ENCODE measurements around the gene BEND6.

The BEND6 gene

GRCh38 chr6:56946368-56946767 lies 8.5 kb upstream of the BEND6 start:
- Histone ChIP-seq H3K9me3 (ENCODE audit: control insufficient read depth, low read length) (peaks cover 4% of the 10 kb centered on the region), H3K4me1 (ENCODE audit: control insufficient read depth, insufficient read depth, low read length) (peaks cover 23% of the 10 kb centered on the region), H3K9ac (ENCODE audit: low read length) (no peak overlapping the region), H3K4me3 (ENCODE audit: low read length) (no peak overlapping the region), H3K36me3 (ENCODE audit: control insufficient read depth, insufficient read depth, low read length, severe bottlenecking) (no peaks in the 10 kb centered on the region), H3K27me3 (replicated peaks; ENCODE audit: control insufficient read depth, insufficient read depth, low read length) (no peaks in the 10 kb centered on the region)
- no peak for DNase-seq (ENCODE audit: low read depth)

GRCh38 chr6:56947924-56948323 lies 7.0 kb upstream of the BEND6 start:
- Histone ChIP-seq H3K9me3 (ENCODE audit: control insufficient read depth, low read length) (no peaks in the 10 kb centered on the region), H3K27me3 (replicated peaks; ENCODE audit: control insufficient read depth, insufficient read depth, low read length) (no peaks in the 10 kb centered on the region), H3K9ac (ENCODE audit: low read length) (no peak overlapping the region), H3K4me3 (ENCODE audit: low read length) (no peak overlapping the region), H3K36me3 (ENCODE audit: control insufficient read depth, insufficient read depth, low read length, severe bottlenecking) (no peaks in the 10 kb centered on the region), H3K4me1 (ENCODE audit: control insufficient read depth, insufficient read depth, low read length) (peaks cover 38% of the 10 kb centered on the region)
- no peak for DNase-seq (ENCODE audit: low read depth)

GRCh38 chr6:56949265-56949664 lies 5.6 kb upstream of the BEND6 start:
- Histone ChIP-seq H3K36me3 (ENCODE audit: control insufficient read depth, insufficient read depth, low read length, severe bottlenecking) (no peaks in the 10 kb centered on the region), H3K4me1 (ENCODE audit: control insufficient read depth, insufficient read depth, low read length) (peaks cover 43% of the 10 kb centered on the region), H3K27me3 (replicated peaks; ENCODE audit: control insufficient read depth, insufficient read depth, low read length) (no peaks in the 10 kb centered on the region), H3K9me3 (ENCODE audit: control insufficient read depth, low read length) (no peaks in the 10 kb centered on the region), H3K4me3 (ENCODE audit: low read length) (no peak overlapping the region), H3K9ac (ENCODE audit: low read length) (no peak overlapping the region)
- DNase-seq (ENCODE audit: low read depth), result peak; percentile 36

- Histone ChIP-seq H3K4me1 (ENCODE audit: control insufficient read depth, insufficient read depth, low read length) (peaks cover 43% of the 10 kb centered on the region), H3K36me3 (ENCODE audit: control insufficient read depth, insufficient read depth, low read length, severe bottlenecking) (no peaks in the 10 kb centered on the region), H3K4me3 (ENCODE audit: low read length) (peak overlapping the region; percentile 3), H3K9me3 (ENCODE audit: control insufficient read depth, low read length) (no peaks in the 10 kb centered on the region), H3K9ac (ENCODE audit: low read length) (peak overlapping the region; percentile 30), H3K27me3 (replicated peaks; ENCODE audit: control insufficient read depth, insufficient read depth, low read length) (no peaks in the 10 kb centered on the region)
- DNase-seq (ENCODE audit: low read depth), result no peak
Measured at GRCh38 chr6:56949925-56950495, 4.9 kb upstream of the BEND6 start.

GRCh38 chr6:56951049-56951831 lies 3.7 kb upstream of the BEND6 start:
- H3K36me3 ChIP-seq (ENCODE audit: control insufficient read depth, insufficient read depth, low read length, severe bottlenecking), result no peaks in the 10 kb centered on the region
- no peaks in the 10 kb centered on the region for H3K9me3 ChIP-seq (ENCODE audit: control insufficient read depth, low read length)
- H3K27me3 ChIP-seq (replicated peaks; ENCODE audit: control insufficient read depth, insufficient read depth, low read length), result no peaks in the 10 kb centered on the region
- peak; percentile 51 for DNase-seq (ENCODE audit: low read depth)
- H3K4me1 ChIP-seq (ENCODE audit: control insufficient read depth, insufficient read depth, low read length), result peaks cover 52% of the 10 kb centered on the region
- no peak overlapping the region for H3K4me3 ChIP-seq (ENCODE audit: low read length)
- no peak overlapping the region for H3K9ac ChIP-seq (ENCODE audit: low read length)

- Histone ChIP-seq H3K4me1 (ENCODE audit: control insufficient read depth, insufficient read depth, low read length) (peaks cover 59% of the 10 kb centered on the region), H3K9me3 (ENCODE audit: control insufficient read depth, low read length) (no peaks in the 10 kb centered on the region), H3K27me3 (replicated peaks; ENCODE audit: control insufficient read depth, insufficient read depth, low read length) (no peaks in the 10 kb centered on the region), H3K36me3 (ENCODE audit: control insufficient read depth, insufficient read depth, low read length, severe bottlenecking) (no peaks in the 10 kb centered on the region), H3K4me3 (ENCODE audit: low read length) (peak overlapping the region; percentile 99), H3K9ac (ENCODE audit: low read length) (peak overlapping the region; percentile 94)
- DNase-seq (ENCODE audit: low read depth), result peak; percentile 61
Measured at GRCh38 chr6:56953597-56954402, 1.1 kb upstream of the BEND6 start.

GRCh38 chr6:56955171-56956155 lies 556 bp downstream of the BEND6 start:
- Histone ChIP-seq H3K9me3 (ENCODE audit: control insufficient read depth, low read length) (no peaks in the 10 kb centered on the region), H3K9ac (ENCODE audit: low read length) (peak overlapping the region; percentile 87), H3K27me3 (replicated peaks; ENCODE audit: control insufficient read depth, insufficient read depth, low read length) (no peaks in the 10 kb centered on the region), H3K4me3 (ENCODE audit: low read length) (peak overlapping the region; percentile 99), H3K36me3 (ENCODE audit: control insufficient read depth, insufficient read depth, low read length, severe bottlenecking) (no peaks in the 10 kb centered on the region), H3K4me1 (ENCODE audit: control insufficient read depth, insufficient read depth, low read length) (peaks cover 59% of the 10 kb centered on the region)
- DNase-seq (ENCODE audit: low read depth), result peak; percentile 96

- Histone ChIP-seq H3K9me3 (ENCODE audit: control insufficient read depth, low read length) (no peaks in the 10 kb centered on the region), H3K4me3 (ENCODE audit: low read length) (no peak overlapping the region), H3K4me1 (ENCODE audit: control insufficient read depth, insufficient read depth, low read length) (peaks cover 49% of the 10 kb centered on the region), H3K36me3 (ENCODE audit: control insufficient read depth, insufficient read depth, low read length, severe bottlenecking) (no peaks in the 10 kb centered on the region), H3K9ac (ENCODE audit: low read length) (no peak overlapping the region), H3K27me3 (replicated peaks; ENCODE audit: control insufficient read depth, insufficient read depth, low read length) (no peaks in the 10 kb centered on the region)
- no peak for DNase-seq (ENCODE audit: low read depth)
Measured at GRCh38 chr6:56956491-56956890, 1.6 kb downstream of the BEND6 start.

GRCh38 chr6:56957856-56958255 lies 2.9 kb downstream of the BEND6 start:
- Histone ChIP-seq H3K9ac (ENCODE audit: low read length) (no peak overlapping the region), H3K36me3 (ENCODE audit: control insufficient read depth, insufficient read depth, low read length, severe bottlenecking) (no peaks in the 10 kb centered on the region), H3K4me3 (ENCODE audit: low read length) (no peak overlapping the region), H3K4me1 (ENCODE audit: control insufficient read depth, insufficient read depth, low read length) (peaks cover 39% of the 10 kb centered on the region), H3K9me3 (ENCODE audit: control insufficient read depth, low read length) (no peaks in the 10 kb centered on the region), H3K27me3 (replicated peaks; ENCODE audit: control insufficient read depth, insufficient read depth, low read length) (no peaks in the 10 kb centered on the region)
- DNase-seq (ENCODE audit: low read depth), result no peak

GRCh38 chr6:56958481-56958880 lies 3.6 kb downstream of the BEND6 start:
- Histone ChIP-seq H3K9ac (ENCODE audit: low read length) (peak overlapping the region; percentile 8), H3K4me1 (ENCODE audit: control insufficient read depth, insufficient read depth, low read length) (peaks cover 33% of the 10 kb centered on the region), H3K27me3 (replicated peaks; ENCODE audit: control insufficient read depth, insufficient read depth, low read length) (no peaks in the 10 kb centered on the region), H3K9me3 (ENCODE audit: control insufficient read depth, low read length) (no peaks in the 10 kb centered on the region), H3K36me3 (ENCODE audit: control insufficient read depth, insufficient read depth, low read length, severe bottlenecking) (no peaks in the 10 kb centered on the region), H3K4me3 (ENCODE audit: low read length) (peak overlapping the region; percentile 29)
- no peak for DNase-seq (ENCODE audit: low read depth)
